B cell (primary cell): Measurements from ENCODE around the gene ABCB6. TPM values are rescaled to one million over a fixed set of nuclear protein-coding genes. Genes with fewer than 3 reads are reported as not detected.

Experiments used
- ATAC-seq: fragments of 200-7000 bp; cut with Tn5 transposase; one replicate; pipeline ENCODE4 v1.10.0; 2021; ENCODE audit warnings: low read depth, mild to moderate bottlenecking, moderate number of reproducible peaks, moderate library complexity
- CTCF ChIA-PET: fragments of 350-600 bp; sonication (Branson Sonifier 250); formaldehyde crosslinking; loops from one replicate; lab custom pipeline; 2021; ENCODE audit warnings: antibody characterized with exemption, inconsistent platforms; lab: Charles Lee
- POLR2A ChIA-PET: fragments of 350-600 bp; sonication (Branson Sonifier 250); formaldehyde crosslinking; loops from one replicate; lab custom pipeline; 2021; ENCODE audit warnings: antibody characterized with exemption; lab: Charles Lee
- DNase-seq: peaks from one replicate; pipeline ENCODE4 v3.0.0; 2013
- H2AFZ ChIP-seq: 2 replicates; pipeline ENCODE4 v1.6.1; 2012; ENCODE audit warnings: mild to moderate bottlenecking, low read depth, low read length; ENCODE audit not compliant: insufficient read depth, poor library complexity, severe bottlenecking
- H3K27ac ChIP-seq, 2 donors: 1 replicate in 1 of 2; 2 replicates in 1 of 2; pipeline ENCODE4 v1.5.1; 2012 to 2013; ENCODE audit warnings: low read length in 2 of 2, mild to moderate bottlenecking in 2 of 2, moderate library complexity in 1 of 2
- H3K27me3 ChIP-seq, 4 experiments: fragments of 200-600 bp in 1 of 4; sonication (generic) in 1 of 4; replicated peaks in 1 of 4; 1 replicate in 2 of 4; 2 replicates in 2 of 4; pipeline versions ENCODE4 v1.6.1 to v1.7.0; 2013 to 2016; ENCODE audit warnings: low read length in 3 of 4, mild to moderate bottlenecking in 2 of 4, mixed read lengths in 1 of 4, moderate library complexity in 1 of 4; ENCODE audit not compliant: insufficient read depth in 4 of 4, control insufficient read depth in 3 of 4; ENCODE audit errors: control extremely low read depth in 1 of 4
- H3K36me3 ChIP-seq, 2 experiments: replicated peaks in 1 of 2; 1 replicate in 1 of 2; 2 replicates in 1 of 2; pipeline versions ENCODE4 v1.6.1 to v1.7.1; 2013; ENCODE audit warnings: low read length in 1 of 2; ENCODE audit not compliant: insufficient read depth in 2 of 2, control insufficient read depth in 1 of 2; ENCODE audit errors: control extremely low read depth in 1 of 2, extremely low read depth in 1 of 2
- H3K4me1 ChIP-seq, 2 donors: fragments of 200-600 bp in 1 of 2; sonication (generic) in 1 of 2; 1 replicate in 1 of 2; 2 replicates in 1 of 2; pipeline versions ENCODE4 v1.5.1 to v1.6.1; 2013 to 2017; ENCODE audit warnings: low read length in 2 of 2; ENCODE audit not compliant: control insufficient read depth in 2 of 2, insufficient read depth in 2 of 2
- H3K4me2 ChIP-seq: replicated peaks from 2 replicates; pipeline ENCODE3; 2012; ENCODE audit warnings: mild to moderate bottlenecking, low read depth, low read length; ENCODE audit not compliant: poor library complexity, severe bottlenecking
- H3K4me3 ChIP-seq, 5 experiments: fragments of 200-600 bp in 1 of 5; sonication (generic) in 1 of 5; 1 replicate in 3 of 5; 2 replicates in 2 of 5; pipeline versions ENCODE4 v1.5.1 to v1.7.0; 2011 to 2016; ENCODE audit warnings: low read length in 4 of 5, mild to moderate bottlenecking in 4 of 5, low read depth in 2 of 5, control low read depth in 1 of 5, moderate library complexity in 1 of 5; ENCODE audit not compliant: insufficient read depth in 1 of 5; ENCODE audit errors: control extremely low read depth in 1 of 5, extremely low read depth in 1 of 5
- H3K79me2 ChIP-seq: fragments of 200-600 bp; sonication (generic); one replicate; pipeline ENCODE4 v1.6.0; 2016; ENCODE audit warnings: low read length; ENCODE audit not compliant: control insufficient read depth, insufficient read depth
- H3K9ac ChIP-seq: fragments of 200-600 bp; sonication (generic); 2 replicates; pipeline ENCODE4 v1.6.1; 2017; ENCODE audit warnings: mild to moderate bottlenecking, low read length, moderate library complexity
- H3K9me3 ChIP-seq, 3 donors: one replicate each; pipeline versions ENCODE4 v1.6.1 to v1.7.1; 2013; ENCODE audit warnings: low read length in 2 of 3; ENCODE audit not compliant: control insufficient read depth in 2 of 3, insufficient read depth in 1 of 3; ENCODE audit errors: control extremely low read depth in 1 of 3
- H4K20me1 ChIP-seq: 2 replicates; pipeline ENCODE4 v1.6.0; 2012; ENCODE audit warnings: mild to moderate bottlenecking, low read length; ENCODE audit not compliant: insufficient read depth, control insufficient read depth, poor library complexity, severe bottlenecking
- H3K27ac Mint-ChIP-seq: one replicate; pipeline ENCODE4 v1.8.0; 2021; ENCODE audit warnings: mixed read lengths
- H3K27me3 Mint-ChIP-seq: one replicate; pipeline ENCODE4 v1.8.0; 2021; ENCODE audit warnings: mixed read lengths
- H3K4me1 Mint-ChIP-seq: one replicate; pipeline ENCODE4 v1.8.0; 2021; ENCODE audit warnings: mixed read lengths
- H3K4me3 Mint-ChIP-seq: one replicate; pipeline ENCODE4 v1.8.0; 2021; ENCODE audit warnings: mixed read lengths
- H3K9me3 Mint-ChIP-seq: one replicate; pipeline ENCODE4 v1.8.0; 2022; ENCODE audit warnings: mixed read lengths; ENCODE audit not compliant: insufficient read depth
- CTCF ChIP-seq: fragments of 200-600 bp; IDR thresholded peaks from one replicate; pipeline ENCODE4 v1.8.0; 2022; ENCODE audit warnings: antibody characterized with exemption, mild to moderate bottlenecking
- EZH2 ChIP-seq: IDR thresholded peaks from 2 replicates; pipeline ENCODE4 v1.6.1; 2012; ENCODE audit warnings: borderline replicate concordance, low read depth, mild to moderate bottlenecking, moderate library complexity, low read length; ENCODE audit not compliant: insufficient read depth, poor library complexity, severe bottlenecking
- WGBS: methylation state at CpG from one replicate; pipeline ENCODE4 v1.1.5; 2013; ENCODE audit warnings: missing lambda C conversion rate; ENCODE audit not compliant: insufficient coverage; 5-methylcytosine and 5-hydroxymethylcytosine counted together
- intact Hi-C: fragments of 100-400 bp; cut with micrococcal nuclease; formaldehyde crosslinking; loops from one replicate; pipeline ENCODE4 v1.10.0; 2022
- polyA plus RNA-seq: library from polyadenylated mRNA; depleted of rRNA; stranded (reverse); fragments of >200 nt; gene quantifications from 2 replicates; pipeline ENCODE4 v1.2.3, GENCODE V29; 2012
- total RNA-seq, 2 donors: library from RNA; stranded (reverse); fragments of 120-200 nt in 1 of 2; gene quantifications; 1 replicate in 1 of 2; 2 replicates in 1 of 2; pipeline versions ENCODE4 v1.2.3 to v1.2.4, GENCODE V29; 2013 to 2022

The ABCB6 gene
- total and polyA plus RNA-seq, 2 donors (not counting 1 experiment from before 2014, with no cell fraction given): 10.5 to 15.3 TPM

GRCh38 chr2:219228911-219229304, 10.2 kb upstream of the ABCB6 start:
- Mint-ChIP-seq H3K4me3 (peak overlapping the region; percentile 99), H3K9me3 (no peaks in the 10 kb centered on the region), H3K4me1 (peaks cover 38% of the 10 kb centered on the region), H3K27ac (peak overlapping the region; percentile 70), H3K27me3 (no peaks in the 10 kb centered on the region)
- ATAC-seq (no peak), DNase-seq (no peak)
- TF ChIP-seq EZH2 (no peak), CTCF (no peak)
- no peaks in the 10 kb centered on the region for H3K27me3 ChIP-seq
- H2AFZ ChIP-seq: peak overlapping the region; percentile 78
- H3K79me2 ChIP-seq: peaks cover 75% of the 10 kb centered on the region
- H4K20me1 ChIP-seq: peaks cover 71% of the 10 kb centered on the region
- H3K4me3 ChIP-seq: peak overlapping the region; percentile 86 to 98 (median 92)
- POLR2A ChIA-PET: interaction anchor here (0.6 to 3.2 kb wide), 14 partner anchors 10 to 66 kb away, joined by 3 to 56 read pairs (median 10); partner anchors contain the start of genes ABCB6, CNPPD1, DNAJB2 and GLB1L
- peaks cover 17 to 23% of the 10 kb centered on the region in 2 donors for H3K4me1 ChIP-seq
- CTCF ChIA-PET: interaction anchor here (1.2 to 4.9 kb wide), 12 partner anchors 14 to 71 kb away, joined by 3 to 30 read pairs (median 5); partner anchors contain the start of genes CNPPD1, GLB1L, STK16 and TUBA4A
- peak overlapping the region; percentile 70 to 87 for H3K27ac ChIP-seq
- H3K9me3 ChIP-seq: no peaks in the 10 kb centered on the region
- intact Hi-C loops: loop anchor here (1.0 to 5.0 kb wide), 11 partner anchors 10 to 368 kb away; partner anchors contain the start of genes CNPPD1, DNAJB2, GLB1L and NHEJ1
- peak overlapping the region; percentile 93 for H3K4me2 ChIP-seq
- peak overlapping the region; percentile 82 for H3K9ac ChIP-seq
- WGBS: 2% methylated on average over 19 of the region's 19 CpGs
- H3K36me3 ChIP-seq: peaks cover 7 to 45% of the 10 kb centered on the region in 2 experiments
